IPS DF 4.7 (cell line): ENCODE data around the gene PBX4.
A peak's percentile ranks its signal among the peaks of the same experiment; 100 is the strongest.
"Not testable (repeated sequence)": the region's sequence is repeated elsewhere in the genome, so short reads cannot be mapped to it uniquely, and the experiment has no call there.

ENCODE experiments used
- DNase-seq: peaks from one replicate; pipeline ENCODE4 v3.0.0-alpha.2; 2013; ENCODE audit warnings: low spot score; ENCODE audit errors: extremely low read depth

Gene PBX4, protein sequence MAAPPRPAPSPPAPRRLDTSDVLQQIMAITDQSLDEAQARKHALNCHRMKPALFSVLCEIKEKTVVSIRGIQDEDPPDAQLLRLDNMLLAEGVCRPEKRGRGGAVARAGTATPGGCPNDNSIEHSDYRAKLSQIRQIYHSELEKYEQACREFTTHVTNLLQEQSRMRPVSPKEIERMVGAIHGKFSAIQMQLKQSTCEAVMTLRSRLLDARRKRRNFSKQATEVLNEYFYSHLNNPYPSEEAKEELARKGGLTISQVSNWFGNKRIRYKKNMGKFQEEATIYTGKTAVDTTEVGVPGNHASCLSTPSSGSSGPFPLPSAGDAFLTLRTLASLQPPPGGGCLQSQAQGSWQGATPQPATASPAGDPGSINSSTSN

GRCh38 chr19:19618219-19619051, at the start of gene PBX4:
TSS of gene PBX4 (minus strand) at chr19:19618687. CDS start at chr19:19618629, 58 bp downstream.
- peak; percentile 89 for DNase-seq

DNA sequence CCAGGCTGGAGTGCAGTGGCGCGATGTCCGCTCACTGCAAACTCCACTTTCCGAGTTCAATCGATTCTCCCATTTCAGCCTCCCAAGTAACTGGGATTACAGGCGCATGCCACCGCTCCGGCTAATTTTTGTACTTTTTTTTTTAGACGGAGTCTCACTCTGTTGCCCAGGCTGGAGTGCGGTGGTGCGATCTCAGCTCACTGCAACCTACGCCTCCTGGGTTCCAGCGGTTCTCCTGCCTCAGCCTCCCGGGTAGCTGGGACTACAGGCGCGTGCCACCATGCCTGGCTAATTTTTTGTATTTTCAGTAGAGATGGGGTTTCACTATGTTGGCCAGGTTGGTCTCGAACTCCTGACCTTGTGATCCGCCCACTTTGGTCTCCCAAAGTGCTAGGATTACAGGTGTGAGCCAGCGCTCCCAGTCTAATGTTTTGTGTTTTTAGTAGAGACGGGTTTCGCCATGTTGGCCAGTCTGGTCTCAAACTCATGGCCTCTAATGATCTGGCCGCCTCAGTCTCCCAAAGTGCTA, 47.0 kb upstream of the PBX4 start:
- DNase-seq, result not testable (repeated sequence)

- DNase-seq, result peak; percentile 86
Measured at GRCh38 chr19:19663256-19664120, 45.0 kb upstream of the PBX4 start, which contains the start of gene ATP13A1. TSS of gene ATP13A1 (minus strand) at chr19:19663676. CDS start at chr19:19663666, 10 bp downstream.

DNA sequence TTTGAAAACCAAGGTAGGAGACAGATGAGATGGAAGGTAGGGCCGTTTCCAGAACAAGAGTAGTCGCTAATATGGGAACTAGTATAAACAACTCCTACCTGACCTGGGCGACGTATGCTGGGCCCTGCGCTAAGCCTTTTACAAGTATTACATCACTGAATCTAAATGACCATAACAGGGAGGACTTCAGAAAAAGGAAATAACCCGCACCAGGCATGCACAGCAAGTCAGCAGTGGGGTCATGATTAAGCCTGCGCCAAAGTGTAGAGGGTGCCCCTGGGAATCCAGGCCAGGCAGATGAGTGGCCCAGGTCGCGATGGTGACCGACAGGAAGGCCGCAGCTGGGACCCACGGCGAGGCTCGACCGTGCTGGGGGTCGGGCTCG, 44.4 kb upstream of the PBX4 start:
- no peak for DNase-seq

- DNase-seq, result no peak
Measured at GRCh38 chr19:19662344-19662743, 43.9 kb upstream of the PBX4 start.

GRCh38 chr19:19661675-19662251, 43.3 kb upstream of the PBX4 start:
- no peak for DNase-seq

- DNase-seq, result no peak
Measured at GRCh38 chr19:19661141-19661674, 42.7 kb upstream of the PBX4 start.

- no peak for DNase-seq
Measured at GRCh38 chr19:19659646-19660245, 41.3 kb upstream of the PBX4 start.

DNA sequence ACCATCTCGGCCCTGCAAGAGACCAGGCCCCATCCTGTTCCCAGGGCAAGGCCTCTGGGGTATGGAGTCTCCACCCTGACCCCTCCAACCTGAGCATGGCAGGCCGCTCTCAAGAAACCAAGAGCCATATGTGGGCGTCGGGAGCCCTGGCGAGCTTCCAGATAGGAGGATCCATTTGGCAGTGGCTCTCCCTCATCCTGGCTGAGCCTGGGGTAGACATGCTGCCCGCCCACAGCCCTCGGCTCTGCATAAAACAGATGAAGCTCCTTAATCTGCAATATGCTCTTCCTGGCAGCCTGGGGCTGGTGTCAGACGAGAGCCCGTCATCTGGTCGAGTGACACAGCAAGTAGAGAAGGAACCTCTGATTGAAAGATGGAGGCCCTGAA, 38.9 kb upstream of the PBX4 start:
- no peak for DNase-seq

DNA sequence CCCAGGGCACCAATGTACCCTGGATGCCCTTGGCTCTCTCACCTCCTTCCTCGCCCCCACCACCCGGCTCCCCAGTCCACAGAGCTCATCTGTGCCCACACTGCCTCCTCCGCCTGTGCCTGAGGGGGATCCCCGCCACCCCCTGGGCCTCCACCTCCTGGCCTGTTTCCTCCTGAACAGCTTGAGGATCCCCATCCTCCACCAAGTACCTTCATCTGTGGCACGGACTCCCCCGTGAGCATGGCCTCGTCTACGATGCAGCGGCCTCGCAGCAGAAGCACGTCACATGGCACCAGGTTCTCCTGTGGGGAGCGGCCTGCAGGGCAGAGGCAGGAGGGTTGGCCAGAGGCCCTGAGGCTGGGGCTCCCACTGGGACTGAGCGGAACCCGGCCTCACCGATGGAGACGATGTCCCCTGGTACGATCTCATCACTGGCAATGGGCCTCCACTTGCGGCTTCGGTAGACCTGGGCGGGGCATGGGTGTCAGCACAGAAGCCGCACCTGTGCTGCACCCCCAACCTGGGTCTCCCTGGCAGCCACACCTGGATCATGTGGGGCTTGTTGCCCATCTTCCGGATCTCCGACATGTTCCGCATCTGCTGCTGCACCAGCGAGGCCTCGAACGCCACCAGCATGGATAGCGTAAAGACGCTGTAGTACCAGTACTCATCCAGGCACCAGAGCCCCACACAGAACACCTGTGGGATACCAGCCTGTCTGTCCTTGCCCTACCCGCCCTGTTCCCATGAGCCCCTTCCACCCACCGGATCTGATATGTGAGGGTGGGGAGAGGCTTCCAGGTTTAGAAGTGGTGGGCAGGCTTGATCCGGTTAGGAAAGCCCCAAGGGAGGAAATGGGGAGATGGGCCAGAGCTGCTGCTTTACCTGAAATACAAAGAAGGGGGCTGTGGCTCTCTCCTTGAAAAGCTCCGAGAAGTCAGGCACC, 38.2 kb upstream of the PBX4 start:
- DNase-seq, result no peak

- DNase-seq, result no peak
Measured at GRCh38 chr19:19655641-19656343, 37.3 kb upstream of the PBX4 start.

DNA sequence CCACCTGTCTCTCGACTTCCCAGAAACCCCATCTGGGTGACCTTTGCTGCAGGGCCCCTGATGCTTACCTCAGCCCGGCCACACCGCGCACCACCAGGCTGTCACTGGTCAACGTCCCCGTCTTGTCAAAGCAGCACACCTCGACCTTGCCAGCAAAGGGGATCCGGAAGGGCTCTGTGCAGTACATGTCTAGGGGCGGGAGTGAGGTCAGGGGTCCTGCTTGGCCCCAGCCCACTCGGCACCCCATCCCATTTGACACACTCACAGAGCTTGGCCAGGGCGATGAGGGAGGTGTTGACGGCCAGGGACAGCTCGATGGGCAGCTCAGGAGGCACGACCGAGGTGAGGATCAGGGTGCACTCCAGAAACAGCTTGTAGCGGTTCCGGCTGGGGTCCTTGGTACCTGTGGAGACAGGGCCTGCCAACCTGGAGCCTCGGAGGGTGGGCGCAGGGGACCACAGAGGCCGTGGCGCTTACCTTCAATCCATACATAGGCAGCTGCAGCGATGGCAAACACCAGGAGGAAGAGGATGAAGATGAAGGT, 36.6 kb upstream of the PBX4 start:
- DNase-seq, result no peak

DNA sequence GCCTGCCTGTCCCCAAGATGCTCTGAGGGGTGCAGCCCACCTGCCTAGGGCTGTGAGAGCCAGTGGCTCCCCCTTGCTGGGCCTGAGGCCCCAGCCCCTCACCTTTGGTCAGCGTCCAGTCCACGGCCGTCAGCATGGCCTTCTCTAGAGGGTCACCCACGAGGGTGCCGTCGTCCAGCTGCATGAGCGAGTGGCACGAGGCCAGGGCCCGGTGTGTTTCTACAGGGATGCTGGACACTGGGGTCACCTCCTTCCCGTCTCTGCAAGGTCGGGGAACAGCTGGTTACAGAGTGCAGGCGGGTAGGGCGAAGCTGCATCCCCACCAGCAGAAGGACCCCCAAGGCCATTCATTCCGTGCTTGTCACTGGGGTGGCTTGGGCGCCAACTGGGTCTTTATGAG, 36.0 kb upstream of the PBX4 start:
- DNase-seq, result no peak

DNA sequence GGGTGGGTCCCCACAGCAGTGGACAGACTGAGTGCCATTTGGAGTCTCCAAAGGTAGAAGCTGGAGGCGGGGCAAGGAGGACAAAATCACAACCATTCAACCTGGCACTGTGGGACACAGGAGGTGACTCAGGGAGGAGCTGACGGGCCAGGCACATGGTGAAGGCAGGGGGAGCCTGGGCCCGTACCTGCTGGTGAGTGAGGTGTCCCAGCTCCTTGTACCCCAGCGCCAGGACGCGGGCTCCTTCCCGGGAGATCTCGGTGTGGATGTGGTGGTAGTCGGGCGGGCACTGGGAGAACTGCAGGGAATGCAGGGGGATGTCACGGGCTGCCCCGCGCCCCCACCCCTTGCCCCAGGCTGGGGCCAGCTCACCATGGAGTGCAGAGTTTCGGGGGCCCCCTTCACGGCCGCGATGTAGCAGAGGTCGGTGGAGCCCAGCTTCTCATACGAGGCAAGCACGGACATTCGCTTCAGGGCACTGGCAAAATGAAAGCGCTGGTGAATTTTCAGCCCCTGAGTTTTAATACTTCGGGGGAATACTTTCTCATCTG, 35.2 kb upstream of the PBX4 start:
- DNase-seq, result no peak

- no peak for DNase-seq
Measured at GRCh38 chr19:19652482-19653295, 34.2 kb upstream of the PBX4 start.

DNA sequence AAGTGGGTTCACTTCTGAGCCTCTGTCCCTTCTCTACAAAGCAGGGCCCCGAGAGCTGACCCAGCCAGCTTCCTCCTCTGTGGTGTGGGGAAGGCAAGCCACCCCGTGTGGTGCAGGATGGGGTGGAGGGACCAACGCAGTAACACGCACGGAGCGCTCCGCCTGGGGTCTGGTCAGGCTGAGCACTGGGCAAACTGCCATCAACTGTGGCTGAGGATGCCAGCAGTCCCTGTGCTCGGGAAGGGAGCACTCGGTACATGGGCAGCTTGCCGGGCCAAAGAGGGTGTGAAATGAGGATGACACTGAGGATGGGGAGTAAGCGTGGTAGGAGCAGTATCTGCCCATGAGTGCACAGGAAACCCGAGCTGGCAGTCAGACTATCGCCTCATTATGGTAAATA, 32.6 kb upstream of the PBX4 start:
- DNase-seq, result no peak

DNA sequence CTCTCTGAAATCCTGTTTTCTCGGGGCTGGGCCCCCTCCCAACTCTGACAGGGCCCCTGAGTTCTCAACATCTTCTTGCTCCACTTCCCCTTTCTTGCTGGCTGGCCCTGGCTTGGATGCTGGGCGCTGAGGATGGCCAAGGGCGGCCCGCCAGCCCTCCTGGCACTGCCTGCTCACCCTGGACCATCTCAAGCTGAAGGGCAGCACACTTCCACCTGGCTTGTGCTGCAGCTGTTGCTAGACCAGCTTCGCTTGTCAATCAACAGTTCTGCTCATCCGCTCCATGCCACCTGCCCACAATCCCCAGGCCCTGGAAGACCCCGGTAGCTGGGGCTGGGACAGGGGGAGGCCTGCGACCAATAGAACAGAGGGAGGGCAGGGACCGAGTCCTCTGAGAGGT, 31.8 kb upstream of the PBX4 start:
- no peak for DNase-seq
